HL-60 (cell line): ENCODE measurements around the gene ABCA4.
A peak's percentile ranks its signal among the peaks of the same experiment; 100 is the strongest.

Experiments
- CTCF ChIP-seq: IDR thresholded peaks from one replicate; pipeline ENCODE4 v1.5.1; 2011; ENCODE audit warnings: low read length, control low read depth, inconsistent platforms; ENCODE audit not compliant: insufficient read depth
- TF ChIP-seq, protein P1 (sequence below): IDR thresholded peaks from 2 replicates; pipeline ENCODE4 v1.6.1; 2012; ENCODE audit warnings: low read depth; ENCODE audit not compliant: insufficient replicate concordance

GRCh38 chr1:94045465-94046056 lies 75.4 kb downstream of the ABCA4 start:
- TF ChIP-seq, protein P1, sequence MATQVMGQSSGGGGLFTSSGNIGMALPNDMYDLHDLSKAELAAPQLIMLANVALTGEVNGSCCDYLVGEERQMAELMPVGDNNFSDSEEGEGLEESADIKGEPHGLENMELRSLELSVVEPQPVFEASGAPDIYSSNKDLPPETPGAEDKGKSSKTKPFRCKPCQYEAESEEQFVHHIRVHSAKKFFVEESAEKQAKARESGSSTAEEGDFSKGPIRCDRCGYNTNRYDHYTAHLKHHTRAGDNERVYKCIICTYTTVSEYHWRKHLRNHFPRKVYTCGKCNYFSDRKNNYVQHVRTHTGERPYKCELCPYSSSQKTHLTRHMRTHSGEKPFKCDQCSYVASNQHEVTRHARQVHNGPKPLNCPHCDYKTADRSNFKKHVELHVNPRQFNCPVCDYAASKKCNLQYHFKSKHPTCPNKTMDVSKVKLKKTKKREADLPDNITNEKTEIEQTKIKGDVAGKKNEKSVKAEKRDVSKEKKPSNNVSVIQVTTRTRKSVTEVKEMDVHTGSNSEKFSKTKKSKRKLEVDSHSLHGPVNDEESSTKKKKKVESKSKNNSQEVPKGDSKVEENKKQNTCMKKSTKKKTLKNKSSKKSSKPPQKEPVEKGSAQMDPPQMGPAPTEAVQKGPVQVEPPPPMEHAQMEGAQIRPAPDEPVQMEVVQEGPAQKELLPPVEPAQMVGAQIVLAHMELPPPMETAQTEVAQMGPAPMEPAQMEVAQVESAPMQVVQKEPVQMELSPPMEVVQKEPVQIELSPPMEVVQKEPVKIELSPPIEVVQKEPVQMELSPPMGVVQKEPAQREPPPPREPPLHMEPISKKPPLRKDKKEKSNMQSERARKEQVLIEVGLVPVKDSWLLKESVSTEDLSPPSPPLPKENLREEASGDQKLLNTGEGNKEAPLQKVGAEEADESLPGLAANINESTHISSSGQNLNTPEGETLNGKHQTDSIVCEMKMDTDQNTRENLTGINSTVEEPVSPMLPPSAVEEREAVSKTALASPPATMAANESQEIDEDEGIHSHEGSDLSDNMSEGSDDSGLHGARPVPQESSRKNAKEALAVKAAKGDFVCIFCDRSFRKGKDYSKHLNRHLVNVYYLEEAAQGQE = no peak
- TF ChIP-seq CTCF = peak; percentile 66
